ENCODE results near the gene POGZ.
"Not testable (repeated sequence)": the region's sequence is repeated elsewhere in the genome, so short reads cannot be mapped to it uniquely, and the experiment has no call there.

The POGZ gene

DNA sequence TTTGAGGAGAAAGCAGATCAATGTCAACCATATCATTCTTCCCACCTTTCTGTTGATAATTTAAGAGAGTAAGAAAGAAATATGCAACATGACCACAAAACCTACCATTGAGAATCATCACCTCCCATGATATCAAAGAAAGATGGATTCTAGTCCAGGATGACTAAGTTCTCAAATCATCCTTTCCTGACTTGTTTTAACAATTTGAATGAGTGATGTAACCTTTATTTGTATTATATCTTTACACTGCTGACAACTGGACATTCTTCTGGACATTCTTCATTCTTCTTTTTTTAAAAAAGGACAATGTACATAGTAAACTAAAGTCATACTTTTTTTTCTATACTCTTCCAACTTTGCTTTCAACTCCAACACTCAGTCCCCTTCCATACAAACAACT is 50.4 kb downstream of the POGZ start:
- DNase-seq = no peak

DNA sequence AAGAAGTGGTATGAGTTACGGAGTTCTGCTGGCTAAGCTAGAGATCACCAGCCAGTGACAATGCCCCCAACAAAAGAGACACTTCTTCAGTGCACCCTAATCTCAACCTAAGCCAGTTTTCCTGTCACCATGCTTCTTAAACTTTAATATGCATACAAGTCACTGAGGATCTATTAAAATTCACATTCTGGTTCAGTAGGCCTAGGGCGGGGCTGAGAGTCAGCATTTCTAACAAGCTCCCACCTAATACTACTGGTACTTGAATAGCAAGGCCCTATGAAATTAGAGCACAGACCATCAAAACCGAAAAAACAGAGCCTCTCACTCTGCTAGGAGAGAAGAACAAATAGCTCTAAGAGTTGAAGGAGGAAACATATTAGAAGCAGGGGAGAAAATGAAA is 52.0 kb downstream of the POGZ start:
- no peak for DNase-seq

DNA sequence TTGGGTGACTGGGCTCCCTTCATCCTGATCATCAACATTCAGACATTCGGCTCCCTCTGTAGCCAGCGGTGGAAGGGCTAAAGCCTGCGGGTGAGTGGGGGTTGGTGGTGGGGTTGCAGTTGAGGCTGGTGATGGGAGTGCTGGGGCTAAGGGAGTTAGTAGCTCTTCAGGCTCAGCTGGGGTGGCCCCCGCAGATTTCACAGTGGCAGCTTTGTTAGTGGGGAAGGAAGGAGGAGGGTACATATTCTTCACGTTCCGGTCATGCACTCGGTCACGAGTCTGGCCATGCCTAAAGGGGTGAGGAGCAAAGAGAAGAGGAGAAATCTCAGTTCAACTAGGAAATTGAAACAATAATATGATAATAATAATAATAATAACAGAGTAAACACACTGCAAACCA is 53.1 kb downstream of the POGZ start:
- DNase-seq = no peak

DNA sequence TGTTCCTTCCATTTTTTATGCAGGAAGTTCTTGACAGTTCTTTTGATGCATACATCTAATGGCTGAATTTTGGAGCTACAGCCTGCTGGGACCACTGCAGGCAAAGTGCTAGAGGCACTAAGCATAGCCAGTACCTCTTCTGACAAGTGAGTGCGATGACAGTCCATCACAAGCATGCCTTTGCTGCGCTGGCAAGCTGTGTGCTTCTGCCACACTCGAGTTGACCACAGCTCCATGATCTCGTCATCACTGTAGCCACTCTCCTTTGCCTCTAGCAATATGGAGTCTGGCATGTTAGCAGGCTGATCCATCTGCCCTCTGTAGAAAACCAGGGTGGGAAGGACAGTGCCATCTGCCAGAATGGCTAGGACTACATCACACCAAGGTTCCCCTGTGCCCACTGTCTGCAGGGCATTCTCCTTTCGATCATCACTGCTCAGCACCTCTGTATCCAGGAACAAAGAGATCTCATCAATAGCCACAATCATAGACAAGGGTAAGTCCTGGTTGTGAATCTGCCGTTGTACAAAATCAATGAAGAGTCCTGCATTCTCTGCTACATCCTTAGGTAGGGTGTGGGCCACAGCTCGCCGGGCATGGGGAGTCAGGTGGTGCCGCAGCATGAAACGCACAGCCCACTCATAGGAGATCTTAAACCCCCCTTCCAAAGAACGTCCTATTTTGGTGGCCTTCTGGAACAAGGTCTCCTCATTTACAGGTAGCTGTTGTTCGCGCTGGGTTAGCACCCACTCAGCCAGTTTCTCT is 53.9 kb downstream of the POGZ start:
- no peak for DNase-seq

DNA sequence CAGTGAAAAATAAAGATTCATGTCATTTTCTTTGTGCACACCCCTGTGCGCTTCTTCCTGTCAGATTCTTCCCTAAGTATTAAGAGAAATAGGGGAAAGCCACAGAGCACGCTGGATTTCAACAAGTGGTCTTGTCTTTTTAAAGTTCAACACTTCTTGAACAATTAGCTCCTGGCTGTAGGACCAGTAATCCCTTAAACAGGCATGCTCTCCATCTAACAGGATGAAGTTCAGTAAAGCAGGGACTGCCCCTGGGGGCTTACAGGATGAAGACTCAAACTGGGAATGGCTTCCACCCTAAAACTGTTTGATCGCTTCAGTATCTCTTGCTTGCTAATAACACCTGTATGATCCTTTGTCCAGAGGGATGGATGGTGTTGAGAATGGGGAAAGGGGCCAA is 55.7 kb downstream of the POGZ start:
- DNase-seq = no peak

DNA sequence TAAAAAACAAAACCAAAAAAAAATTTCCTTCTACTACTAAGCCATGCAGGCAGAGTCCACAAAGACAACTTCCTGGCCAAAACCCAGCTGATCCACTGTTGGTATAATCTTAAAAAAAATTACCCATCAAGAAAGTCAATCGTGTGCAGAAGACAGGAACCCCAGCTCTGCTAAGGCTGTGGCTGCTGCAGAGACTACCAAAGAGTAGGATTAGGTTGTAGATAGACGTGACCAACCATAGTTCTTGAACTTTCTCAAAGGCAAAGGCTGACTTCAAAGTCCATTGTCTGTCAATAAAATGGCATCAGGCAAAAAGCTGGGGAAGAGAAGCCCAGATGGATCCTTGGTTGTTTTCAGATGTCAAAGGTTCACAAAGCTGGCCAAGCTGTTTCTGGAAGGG is 56.5 kb downstream of the POGZ start:
- no peak for DNase-seq

DNA sequence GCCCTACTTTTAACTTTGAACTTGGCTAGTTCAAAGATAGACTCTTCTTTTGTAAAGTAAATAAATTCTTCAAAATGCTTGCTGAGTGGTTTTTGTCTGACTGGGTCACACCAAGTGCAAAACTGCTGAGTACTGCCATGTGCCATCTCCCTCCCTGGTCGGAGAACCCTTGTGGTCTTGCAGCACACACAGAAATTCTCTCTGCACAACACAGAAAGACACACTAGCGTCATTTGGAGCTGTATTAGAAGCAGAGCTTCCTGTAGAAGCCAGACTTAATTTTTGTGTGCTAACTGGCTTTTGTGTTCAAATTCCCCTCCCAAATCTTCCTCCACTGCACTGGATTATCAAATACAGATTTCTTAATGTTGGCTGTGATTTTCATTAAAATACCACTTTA is 57.4 kb downstream of the POGZ start:
- DNase-seq = no peak

DNA sequence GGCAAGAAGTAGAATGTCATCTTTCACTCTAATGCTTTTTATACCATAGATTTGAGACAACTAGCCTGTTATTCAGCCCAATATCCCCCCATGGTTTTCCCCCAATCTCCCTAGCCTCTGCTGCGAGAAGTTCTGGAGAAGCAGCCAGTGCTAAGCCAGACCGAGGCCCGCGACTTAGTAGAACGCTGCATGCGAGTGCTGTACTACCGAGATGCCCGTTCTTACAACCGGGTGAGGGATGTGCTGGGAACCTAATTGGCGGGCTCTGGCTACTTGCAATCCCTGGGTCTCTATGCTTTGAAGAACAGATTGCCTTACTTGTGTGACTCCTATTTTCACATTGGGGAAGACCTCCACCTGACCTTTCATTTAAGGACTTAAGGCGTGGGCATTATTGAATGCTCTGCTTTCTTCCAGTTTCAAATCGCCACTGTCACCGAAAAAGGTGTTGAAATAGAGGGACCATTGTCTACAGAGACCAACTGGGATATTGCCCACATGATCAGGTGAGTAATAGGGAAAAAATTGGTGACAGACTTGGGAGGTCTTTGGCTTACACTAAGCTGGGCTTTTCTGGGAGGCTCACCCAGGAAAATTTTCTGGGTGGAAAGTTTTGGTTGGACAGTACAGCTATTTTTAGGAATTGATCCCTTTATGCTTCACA is 58.0 kb downstream of the POGZ start:
- no peak for DNase-seq

DNA sequence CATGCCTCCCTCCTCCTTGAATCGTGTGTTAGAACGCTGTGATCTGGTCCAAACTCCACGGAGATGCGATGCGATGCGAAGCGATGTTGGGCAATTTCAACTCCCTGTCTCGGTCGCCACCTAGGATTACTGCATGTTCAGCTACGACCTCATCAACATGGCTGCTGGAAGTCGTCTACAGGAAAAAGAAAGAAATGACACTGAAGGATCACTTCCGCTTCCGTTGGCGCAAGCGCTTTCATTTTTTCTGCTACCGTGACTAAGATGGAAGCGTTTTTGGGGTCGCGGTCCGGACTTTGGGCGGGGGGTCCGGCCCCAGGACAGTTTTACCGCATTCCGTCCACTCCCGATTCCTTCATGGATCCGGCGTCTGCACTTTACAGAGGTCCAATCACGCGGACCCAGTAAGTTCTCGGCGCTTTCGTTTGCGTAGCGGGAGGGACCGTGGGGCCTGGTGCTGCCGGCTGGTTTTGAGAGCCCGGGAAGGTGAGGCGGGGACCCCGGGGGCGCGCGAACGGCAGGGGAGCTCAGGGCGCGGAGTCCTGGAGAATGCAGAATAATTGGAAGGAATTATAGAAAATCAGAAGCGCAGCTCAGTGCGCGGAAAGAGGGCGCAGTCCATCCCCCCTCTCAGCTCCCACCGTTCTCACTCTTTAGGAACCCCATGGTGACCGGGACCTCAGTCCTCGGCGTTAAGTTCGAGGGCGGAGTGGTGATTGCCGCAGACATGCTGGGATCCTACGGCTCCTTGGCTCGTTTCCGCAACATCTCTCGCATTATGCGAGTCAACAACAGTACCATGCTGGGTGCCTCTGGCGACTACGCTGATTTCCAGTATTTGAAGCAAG is 59.7 kb downstream of the POGZ start, which contains the start of gene PSMB4:
TSS of gene PSMB4 (plus strand) at position 250 of the 848 bp plus-strand sequence. CDS start at position 265, 15 bp downstream.
- DNase-seq = peak; percentile 88

DNA sequence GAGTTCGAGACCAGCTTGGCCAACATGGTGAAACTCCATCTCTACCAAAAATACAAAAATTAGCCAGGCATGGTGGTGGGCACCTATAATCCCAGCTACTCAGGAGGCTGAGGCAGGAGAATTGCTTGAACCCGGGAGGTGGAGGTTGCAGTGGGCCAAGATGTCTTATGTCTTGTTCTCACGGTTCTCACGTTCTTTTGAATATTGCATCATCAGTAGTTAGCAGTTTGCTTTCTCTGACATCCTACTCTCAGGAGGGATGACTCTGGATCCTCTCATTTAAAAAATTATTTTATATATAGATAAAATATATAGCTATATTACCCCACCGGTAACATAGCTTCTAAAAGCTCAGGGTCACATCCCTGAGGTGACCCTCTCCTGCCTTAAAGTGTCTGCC is 63.0 kb downstream of the POGZ start:
- not testable (repeated sequence) for DNase-seq

DNA sequence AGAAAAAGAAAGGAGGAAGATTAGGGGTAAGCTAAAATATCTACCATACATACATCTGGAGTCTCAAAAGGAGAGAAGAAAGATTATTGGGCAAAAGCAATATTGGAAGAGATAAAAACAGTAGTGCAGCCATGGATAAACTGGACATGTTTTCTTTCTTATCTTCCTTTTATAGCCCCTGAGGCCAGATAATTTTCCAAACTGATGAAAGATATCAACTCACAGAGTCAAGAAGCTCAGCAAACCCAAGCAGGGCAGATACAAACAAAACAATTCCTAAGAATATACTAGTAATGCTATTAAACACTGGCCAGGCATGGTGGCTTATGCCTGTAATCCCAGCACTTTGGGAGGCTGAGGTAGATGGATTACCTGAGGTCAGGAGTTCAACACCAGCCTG is 65.7 kb downstream of the POGZ start:
- DNase-seq = no peak

DNA sequence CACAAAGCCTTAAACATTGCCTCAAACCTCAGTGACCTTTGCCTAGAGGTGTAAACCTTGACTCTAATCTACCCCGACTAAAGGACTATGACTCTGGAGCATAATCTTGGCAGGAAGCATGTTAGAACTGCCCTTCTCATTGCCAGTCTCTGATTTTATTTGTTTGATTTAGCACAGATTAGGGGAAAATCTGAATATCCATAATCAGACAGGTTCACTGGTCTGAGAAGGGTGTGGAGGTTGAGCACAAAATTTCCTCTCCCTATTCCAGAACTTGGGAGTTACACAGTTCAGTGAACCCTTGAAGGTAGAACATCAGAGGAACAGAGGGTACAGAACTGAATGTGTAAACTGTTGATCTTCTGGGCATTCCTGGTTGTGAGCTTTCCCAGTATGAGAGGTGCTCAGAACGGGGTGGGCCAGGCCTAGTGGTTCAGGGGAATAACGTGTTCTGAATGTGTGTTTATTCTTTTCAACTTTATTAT is 68.2 kb downstream of the POGZ start:
- no peak for DNase-seq

DNA sequence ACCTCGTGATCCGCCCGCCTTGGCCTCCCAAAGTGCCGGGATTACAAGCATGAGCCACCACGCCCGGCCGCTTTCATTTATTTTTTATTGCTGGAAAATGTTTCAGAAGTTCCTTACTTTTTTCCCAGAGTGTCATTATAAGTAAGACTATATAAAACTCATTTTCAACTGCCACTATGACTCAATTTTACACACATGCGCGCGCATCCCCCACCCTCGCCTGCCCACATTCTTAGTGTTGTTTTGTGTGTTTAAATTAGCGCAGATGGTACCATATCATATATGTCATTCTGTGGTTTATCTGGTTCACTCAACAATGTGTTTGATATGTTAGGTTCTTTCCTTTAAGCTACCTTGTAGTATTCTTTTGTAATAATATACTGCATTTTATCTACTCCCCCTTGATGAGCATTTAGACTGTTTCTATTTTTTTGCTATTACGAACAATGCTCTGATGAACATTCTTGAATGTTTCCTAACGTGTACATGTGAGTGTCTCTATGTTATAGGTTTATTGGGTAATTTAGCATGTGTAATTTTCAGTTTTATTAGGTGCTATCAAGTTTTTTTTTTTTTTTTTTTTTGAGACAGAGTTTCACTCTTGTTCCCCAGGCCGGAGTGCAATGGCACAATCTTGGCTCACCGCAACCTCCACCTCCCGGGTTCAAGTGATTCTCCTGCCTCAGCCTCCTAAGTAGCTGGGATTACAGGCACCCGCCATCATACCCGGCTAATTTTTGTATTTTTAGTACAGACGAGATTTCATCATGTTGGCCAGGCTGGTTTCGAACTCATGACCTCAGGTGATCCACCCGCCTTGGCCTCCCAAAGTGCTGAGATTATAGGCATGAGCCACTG is 68.8 kb downstream of the POGZ start:
- not testable (repeated sequence) for DNase-seq

DNA sequence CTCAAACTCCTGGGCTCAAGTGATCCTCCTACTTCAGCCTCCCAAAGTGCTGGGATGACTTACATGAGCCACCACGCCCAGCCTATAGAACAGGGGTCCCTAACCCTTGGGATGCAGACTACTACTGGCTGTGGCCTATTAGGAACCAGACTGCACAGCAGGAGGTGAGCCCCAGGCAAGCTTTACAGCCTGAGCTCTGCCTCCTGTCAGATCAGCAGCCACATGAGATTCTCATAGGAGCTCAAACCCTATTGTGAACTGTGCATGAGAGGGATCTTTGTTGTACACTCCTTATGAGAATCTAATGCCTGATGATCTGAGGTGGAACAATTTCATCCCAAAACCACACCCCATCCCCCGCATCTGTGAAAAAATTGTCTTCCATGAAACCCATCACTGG is 73.3 kb downstream of the POGZ start:
- no peak for DNase-seq

DNA sequence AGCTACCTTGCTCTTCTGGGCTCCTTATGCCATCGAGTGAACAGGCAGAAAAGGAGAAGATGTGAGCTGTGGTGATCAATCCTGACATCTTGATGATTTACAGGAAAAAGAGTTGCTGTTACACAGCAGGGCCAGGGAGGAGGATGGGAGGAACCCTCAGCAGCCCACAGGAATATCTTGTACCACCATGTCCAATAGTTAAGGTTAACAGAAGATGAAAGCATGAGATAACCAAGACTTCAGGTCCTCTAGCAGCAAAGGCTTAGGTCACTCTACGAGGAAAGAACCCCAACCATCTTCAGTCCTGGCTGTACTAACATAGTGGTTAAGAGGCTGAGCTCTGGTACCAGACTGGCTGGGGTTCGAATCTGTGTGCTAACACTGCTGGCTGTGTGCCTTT is 74.7 kb downstream of the POGZ start:
- no peak for DNase-seq

DNA sequence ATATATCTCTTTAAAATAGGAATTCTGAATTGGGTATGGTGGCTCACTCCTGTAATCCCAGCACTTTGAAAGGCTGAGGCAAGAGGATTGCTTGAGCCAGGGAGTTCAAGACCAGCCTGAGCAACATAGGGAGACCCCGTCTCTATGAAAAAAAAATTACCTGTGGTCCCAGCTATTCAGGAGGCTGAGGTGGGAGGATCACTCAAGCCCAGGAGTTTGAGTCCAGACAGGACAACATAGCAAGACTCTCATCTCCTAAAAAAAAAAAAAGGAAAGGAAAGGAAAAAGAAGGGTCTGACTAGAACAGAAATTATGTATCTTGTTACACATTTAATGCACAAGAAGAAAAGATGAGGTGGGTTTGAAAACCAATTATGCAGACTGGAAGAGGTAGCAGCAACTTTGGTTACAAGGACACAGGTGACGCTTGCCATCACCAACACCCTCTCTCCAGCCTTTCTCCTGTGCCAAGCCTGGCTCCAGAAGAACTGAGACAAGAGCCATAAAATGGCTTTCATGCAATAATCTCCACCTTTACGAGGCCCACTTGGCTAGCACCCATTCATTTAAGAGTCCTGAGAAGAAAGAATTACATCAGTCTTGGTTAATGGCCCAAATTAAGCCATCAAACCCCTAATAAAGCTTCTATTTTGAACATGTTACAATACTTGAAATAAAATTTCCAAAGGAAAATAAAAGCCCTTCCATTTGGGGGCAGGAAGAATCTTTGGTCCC is 82.0 kb downstream of the POGZ start:
- no peak for DNase-seq

DNA sequence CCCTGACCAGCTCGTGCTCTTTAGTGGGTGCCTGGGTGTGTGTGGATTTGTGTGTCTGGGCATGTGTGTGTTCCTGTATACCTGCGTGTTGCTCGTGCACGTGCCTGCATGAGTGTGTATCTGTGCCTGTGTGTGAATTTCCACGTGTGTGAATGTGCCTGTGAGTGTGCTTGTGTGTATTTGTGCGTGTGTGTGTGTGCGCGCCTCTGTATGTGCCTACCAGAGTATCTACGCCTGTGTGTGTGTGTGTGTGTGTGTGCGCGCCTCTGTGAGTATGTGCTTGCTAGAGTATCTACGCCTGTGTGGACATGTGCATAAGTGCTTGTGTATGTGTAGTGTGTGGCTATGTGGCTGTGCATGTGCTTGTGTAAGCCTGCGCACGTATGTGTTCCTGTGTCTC is 86.1 kb downstream of the POGZ start:
- no peak for DNase-seq

DNA sequence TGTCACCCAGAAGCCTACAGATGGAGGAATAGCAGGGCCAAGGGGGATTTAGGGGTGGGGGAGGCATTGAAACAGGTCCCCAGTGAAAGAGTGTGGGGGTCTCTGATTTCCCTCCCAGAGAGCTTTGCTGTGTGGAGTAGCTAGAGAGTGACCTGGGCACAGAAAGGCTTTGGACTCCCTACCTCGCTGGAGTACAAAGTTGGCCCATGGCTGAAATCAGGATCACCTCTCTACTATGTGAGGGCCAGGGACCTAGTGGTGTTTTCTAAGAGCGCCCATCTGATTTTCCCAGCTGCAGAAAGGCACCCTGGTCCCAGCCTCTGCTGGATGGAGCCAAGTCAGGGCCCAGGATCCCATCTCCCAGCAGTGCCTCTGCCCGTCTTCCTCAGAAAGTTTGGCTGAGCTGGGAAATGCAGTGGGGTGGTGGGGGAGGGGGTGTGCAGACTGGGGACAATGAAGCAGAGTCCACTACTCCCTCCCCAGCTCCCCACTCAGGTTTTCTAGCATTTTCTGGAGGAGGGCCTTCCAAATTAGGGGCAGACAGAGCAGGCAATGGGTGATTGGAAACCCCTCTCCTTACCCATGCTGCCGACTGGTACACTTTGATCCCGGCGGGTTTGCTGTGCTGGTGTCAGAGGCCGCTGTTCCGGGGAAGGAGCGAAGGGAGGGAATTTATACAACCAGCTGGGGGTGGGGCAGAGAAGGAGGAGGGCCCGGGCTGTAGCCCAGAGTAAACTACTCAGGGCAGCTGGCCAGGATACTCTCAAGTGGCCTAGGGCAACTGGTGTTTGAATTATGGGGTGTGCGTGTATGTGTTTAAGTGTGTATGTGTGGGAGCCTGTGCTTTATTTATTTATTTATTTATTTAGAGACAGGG is 87.0 kb downstream of the POGZ start, which contains the start of gene SELENBP1:
TSS of gene SELENBP1 (minus strand) at position 648 of the 877 bp plus-strand sequence. CDS start at position 584, 64 bp downstream.
- no peak for DNase-seq

DNA sequence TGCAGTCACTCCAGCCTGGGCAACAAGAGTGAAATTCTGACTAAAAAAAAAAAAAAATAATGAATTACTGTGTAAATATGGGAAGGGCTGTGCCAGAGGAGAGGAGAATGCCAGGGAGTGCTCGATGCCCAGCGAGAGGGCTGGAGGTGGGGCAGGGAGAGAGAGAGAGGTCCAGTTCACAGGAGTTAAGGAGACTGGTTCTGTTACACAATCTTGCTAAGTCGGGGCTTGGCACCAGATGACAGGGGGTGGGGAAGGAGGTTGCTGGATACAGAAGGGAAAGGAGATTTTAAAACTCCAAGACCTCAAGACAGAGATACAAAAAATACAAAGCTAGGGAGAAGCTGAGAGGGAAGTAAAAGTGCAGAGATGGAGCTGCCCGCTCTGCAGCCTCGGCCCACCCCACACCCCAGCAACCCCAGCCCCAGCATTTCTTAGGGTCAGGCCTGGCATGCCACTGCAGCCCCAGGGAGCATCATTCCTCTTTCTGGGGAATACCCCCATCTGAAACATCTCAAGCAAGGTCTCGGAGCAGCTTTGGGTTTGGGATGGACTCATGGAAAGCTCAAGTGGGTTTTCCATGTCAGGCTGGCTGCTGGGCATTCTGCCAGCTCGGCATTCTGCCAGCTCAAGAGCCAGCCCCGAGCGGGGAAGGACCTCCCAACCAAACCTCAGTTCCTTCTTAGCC is 87.8 kb downstream of the POGZ start:
- no peak for DNase-seq

Data from activated CD4-positive, alpha-beta T cell treated with anti-CD3 and anti-CD28 coated beads, Interleukin-2, Interleukin-6, amounts not matched to agents 100 ng/mL and 50 ng/mL, durations not matched to agents 16 hours and 8 hours (primary cell).